ENCODE results near the gene GALNT2.

GALNT2 gene

DNA sequence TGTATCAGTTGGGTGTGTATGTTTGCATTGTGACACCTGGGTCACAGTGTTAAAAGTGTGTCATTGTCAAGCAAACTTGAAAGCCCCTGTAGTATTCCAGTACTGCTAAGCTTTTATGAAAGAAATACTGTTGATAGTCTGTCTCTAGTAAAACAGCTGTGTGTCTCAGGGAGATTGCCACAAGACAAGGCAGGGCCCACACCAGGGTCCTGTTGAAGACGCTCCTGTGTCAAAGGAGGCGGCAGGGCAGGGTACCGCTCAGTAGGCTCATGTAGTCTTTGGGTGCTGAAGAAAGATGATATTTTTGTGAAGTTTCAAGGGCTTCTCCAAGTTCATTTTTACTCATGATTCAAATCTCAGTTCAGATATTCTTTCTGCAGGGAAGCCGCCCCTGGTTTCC is 132.5 kb downstream of the GALNT2 start:
- no peak overlapping the region for H2AFZ ChIP-seq (ENCODE audit: low read length, unreplicated experiment)

DNA sequence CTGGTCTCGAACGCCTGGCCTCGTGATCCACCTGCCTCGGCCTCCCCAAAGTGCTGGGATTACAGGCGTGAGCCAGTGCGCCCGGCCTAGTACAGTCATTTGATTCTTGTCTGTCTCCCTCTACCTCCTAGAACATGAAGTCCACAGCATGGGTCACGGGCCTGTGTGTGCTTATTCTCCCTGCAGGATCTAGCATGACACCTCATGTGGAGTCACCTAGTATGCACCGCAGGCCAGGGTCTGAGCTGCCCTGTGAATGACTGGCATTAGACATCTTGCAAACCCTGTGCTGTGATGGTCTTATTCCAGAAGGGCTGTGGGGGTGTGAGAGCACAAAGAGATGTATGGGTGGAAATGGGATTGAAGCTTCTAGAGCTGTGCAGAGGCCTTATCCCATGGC is 133.2 kb downstream of the GALNT2 start:
- no peak overlapping the region for H2AFZ ChIP-seq (ENCODE audit: low read length, unreplicated experiment)
- no peaks in the 10 kb centered on the region for H3K36me3 ChIP-seq (ENCODE audit: insufficient read depth, low read length)
- no peaks in the 10 kb centered on the region for H3K27me3 ChIP-seq (ENCODE audit: insufficient read depth, low read length)
- H3K4me1 ChIP-seq (ENCODE audit: control insufficient read depth, insufficient read depth, low read length, unreplicated experiment), result no peaks in the 10 kb centered on the region
- H3K79me2 ChIP-seq (ENCODE audit: control insufficient read depth, insufficient read depth, low read length, unreplicated experiment), result peaks cover 13% of the 10 kb centered on the region
- H3K4me3 ChIP-seq (ENCODE audit: low read depth, low read length), result no peak overlapping the region
- no peak overlapping the region for H3K27ac ChIP-seq (ENCODE audit: low read depth, low read length)

More for the DNA sequence above, 132.5 kb downstream of the GALNT2 start:
- Histone ChIP-seq H3K27me3 (ENCODE audit: insufficient read depth, low read length) (no peaks in the 10 kb centered on the region), H3K4me3 (ENCODE audit: low read depth, low read length) (no peak overlapping the region), H3K36me3 (ENCODE audit: insufficient read depth, low read length) (no peaks in the 10 kb centered on the region), H3K79me2 (ENCODE audit: control insufficient read depth, insufficient read depth, low read length, unreplicated experiment) (peaks cover 14% of the 10 kb centered on the region), H3K27ac (ENCODE audit: low read depth, low read length) (no peak overlapping the region), H3K4me1 (ENCODE audit: control insufficient read depth, insufficient read depth, low read length, unreplicated experiment) (no peaks in the 10 kb centered on the region)

GRCh38 chr1:230201445-230201844 is 134.4 kb downstream of the GALNT2 start:
- Histone ChIP-seq H3K79me2 (ENCODE audit: control insufficient read depth, insufficient read depth, low read length, unreplicated experiment) (peaks cover 13% of the 10 kb centered on the region), H3K27ac (ENCODE audit: low read depth, low read length) (no peak overlapping the region), H2AFZ (ENCODE audit: low read length, unreplicated experiment) (no peak overlapping the region), H3K27me3 (ENCODE audit: insufficient read depth, low read length) (no peaks in the 10 kb centered on the region), H3K4me3 (ENCODE audit: low read depth, low read length) (no peak overlapping the region), H3K36me3 (ENCODE audit: insufficient read depth, low read length) (no peaks in the 10 kb centered on the region), H3K4me1 (ENCODE audit: control insufficient read depth, insufficient read depth, low read length, unreplicated experiment) (no peaks in the 10 kb centered on the region)

- Histone ChIP-seq H2AFZ (ENCODE audit: low read length, unreplicated experiment) (no peak overlapping the region), H3K4me3 (ENCODE audit: low read depth, low read length) (no peak overlapping the region), H3K4me1 (ENCODE audit: control insufficient read depth, insufficient read depth, low read length, unreplicated experiment) (peaks cover 15% of the 10 kb centered on the region), H3K27me3 (ENCODE audit: insufficient read depth, low read length) (no peaks in the 10 kb centered on the region), H3K36me3 (ENCODE audit: insufficient read depth, low read length) (no peaks in the 10 kb centered on the region), H3K27ac (ENCODE audit: low read depth, low read length) (no peak overlapping the region), H3K79me2 (ENCODE audit: control insufficient read depth, insufficient read depth, low read length, unreplicated experiment) (peaks cover 9% of the 10 kb centered on the region)
Observed at GRCh38 chr1:230204842-230205241, 137.8 kb downstream of the GALNT2 start.

DNA sequence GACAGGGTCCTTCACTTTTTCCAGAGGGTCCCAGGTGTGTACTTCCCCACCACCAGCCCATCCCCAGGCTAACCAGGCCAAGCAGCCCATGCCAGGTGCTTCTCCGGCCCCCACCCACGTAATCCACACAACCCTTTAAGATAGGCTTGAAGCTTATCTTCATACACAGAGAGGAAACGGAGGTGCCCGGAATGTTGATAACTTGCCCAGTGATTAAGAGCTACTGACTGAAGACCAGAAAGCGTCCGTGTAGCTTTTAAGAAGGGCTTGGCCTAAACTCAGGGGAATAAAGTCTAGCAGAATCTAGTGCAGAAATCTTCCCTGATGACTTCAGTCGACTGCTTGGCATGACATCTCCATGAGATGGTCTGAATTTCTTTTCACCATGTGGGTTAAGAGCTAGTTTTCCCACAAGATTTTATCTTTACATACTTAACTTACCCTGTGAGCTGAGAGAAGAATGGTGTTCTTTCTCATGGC is 138.7 kb downstream of the GALNT2 start:
- Histone ChIP-seq H3K36me3 (ENCODE audit: insufficient read depth, low read length) (no peaks in the 10 kb centered on the region), H3K79me2 (ENCODE audit: control insufficient read depth, insufficient read depth, low read length, unreplicated experiment) (peaks cover 5% of the 10 kb centered on the region), H3K27me3 (ENCODE audit: insufficient read depth, low read length) (no peaks in the 10 kb centered on the region), H3K4me1 (ENCODE audit: control insufficient read depth, insufficient read depth, low read length, unreplicated experiment) (peaks cover 25% of the 10 kb centered on the region), H3K27ac (ENCODE audit: low read depth, low read length) (0 out of 2 replicates have a peak overlapping the region, but pooled peaks have one; percentile 10), H2AFZ (ENCODE audit: low read length, unreplicated experiment) (no peak overlapping the region), H3K4me3 (ENCODE audit: low read depth, low read length) (no peak overlapping the region)

DNA sequence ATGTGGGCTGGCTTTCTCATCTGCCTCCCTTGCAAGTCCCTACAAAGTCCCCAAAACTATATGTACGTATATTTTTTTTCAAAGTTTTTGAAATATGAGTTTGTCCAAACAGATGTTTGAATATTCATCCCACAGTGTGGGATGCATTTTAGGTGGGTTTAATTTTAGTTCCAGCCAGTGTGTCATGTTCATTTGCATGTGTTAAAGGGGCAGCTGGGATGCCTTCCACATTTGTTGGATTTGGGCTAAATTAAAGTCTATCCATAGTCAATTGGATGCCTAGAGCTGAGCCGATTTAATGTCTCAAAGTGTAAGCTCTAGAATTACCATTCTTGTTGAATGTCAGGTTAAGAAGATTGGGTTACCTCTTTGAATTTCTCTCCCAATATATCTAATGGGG is 139.2 kb downstream of the GALNT2 start:
- H3K27me3 ChIP-seq (ENCODE audit: insufficient read depth, low read length), result no peaks in the 10 kb centered on the region
- H3K79me2 ChIP-seq (ENCODE audit: control insufficient read depth, insufficient read depth, low read length, unreplicated experiment), result peaks cover 10% of the 10 kb centered on the region
- no peak overlapping the region for H2AFZ ChIP-seq (ENCODE audit: low read length, unreplicated experiment)
- H3K36me3 ChIP-seq (ENCODE audit: insufficient read depth, low read length), result no peaks in the 10 kb centered on the region
- H3K27ac ChIP-seq (ENCODE audit: low read depth, low read length), result peak overlapping the region; percentile 10; the same call in 1 of the 2 replicates
- H3K4me3 ChIP-seq (ENCODE audit: low read depth, low read length), result no peak overlapping the region
- H3K4me1 ChIP-seq (ENCODE audit: control insufficient read depth, insufficient read depth, low read length, unreplicated experiment), result peaks cover 25% of the 10 kb centered on the region

- Histone ChIP-seq H3K79me2 (ENCODE audit: control insufficient read depth, insufficient read depth, low read length, unreplicated experiment) (peaks cover 14% of the 10 kb centered on the region), H3K36me3 (ENCODE audit: insufficient read depth, low read length) (no peaks in the 10 kb centered on the region), H3K4me1 (ENCODE audit: control insufficient read depth, insufficient read depth, low read length, unreplicated experiment) (peaks cover 25% of the 10 kb centered on the region), H3K27me3 (ENCODE audit: insufficient read depth, low read length) (no peaks in the 10 kb centered on the region), H2AFZ (ENCODE audit: low read length, unreplicated experiment) (no peak overlapping the region), H3K4me3 (ENCODE audit: low read depth, low read length) (no peak overlapping the region), H3K27ac (ENCODE audit: low read depth, low read length) (no peak overlapping the region)
Observed at GRCh38 chr1:230206976-230207375, 139.9 kb downstream of the GALNT2 start.

GRCh38 chr1:230207598-230207997 is 140.6 kb downstream of the GALNT2 start:
- peaks cover 25% of the 10 kb centered on the region for H3K4me1 ChIP-seq (ENCODE audit: control insufficient read depth, insufficient read depth, low read length, unreplicated experiment)
- H3K27ac ChIP-seq (ENCODE audit: low read depth, low read length), result no peak overlapping the region
- H3K27me3 ChIP-seq (ENCODE audit: insufficient read depth, low read length), result no peaks in the 10 kb centered on the region
- H3K4me3 ChIP-seq (ENCODE audit: low read depth, low read length), result no peak overlapping the region
- H3K36me3 ChIP-seq (ENCODE audit: insufficient read depth, low read length), result no peaks in the 10 kb centered on the region
- H3K79me2 ChIP-seq (ENCODE audit: control insufficient read depth, insufficient read depth, low read length, unreplicated experiment), result peaks cover 16% of the 10 kb centered on the region
- no peak overlapping the region for H2AFZ ChIP-seq (ENCODE audit: low read length, unreplicated experiment)

DNA sequence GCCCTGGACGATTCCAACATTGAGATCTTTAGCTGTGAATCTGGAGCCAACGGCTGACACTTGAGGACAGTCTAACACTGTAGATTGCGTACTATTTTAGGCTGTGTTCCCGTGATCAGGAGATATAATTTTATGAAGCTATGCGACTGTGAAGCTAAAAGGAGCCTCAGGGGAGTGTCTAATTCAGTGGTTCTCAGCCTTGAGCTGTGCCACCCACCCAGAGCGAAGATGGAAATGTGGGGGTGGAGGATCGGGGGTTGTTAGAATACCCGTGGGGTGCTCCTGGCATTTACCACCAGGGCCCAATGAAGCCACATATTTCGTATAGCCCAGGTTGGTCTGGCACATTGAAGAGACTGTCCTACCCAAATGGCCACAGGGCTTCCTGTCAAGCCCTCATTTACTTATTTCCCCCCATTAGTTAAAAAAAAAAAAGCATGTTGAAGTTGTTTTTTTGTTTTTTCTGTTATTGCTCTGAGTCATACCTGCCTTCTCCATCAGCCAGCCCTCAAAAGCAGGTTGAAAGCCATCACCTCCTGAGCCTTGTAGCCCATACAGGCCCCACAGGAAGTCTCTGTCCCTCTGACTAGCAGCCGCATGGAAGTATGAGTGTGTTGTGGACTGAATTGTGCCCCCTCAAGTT is 141.7 kb downstream of the GALNT2 start:
- H3K4me3 ChIP-seq (ENCODE audit: low read depth, low read length), result no peak overlapping the region
- peaks cover 4% of the 10 kb centered on the region; the same call in 1 of the 2 replicates for H3K36me3 ChIP-seq (ENCODE audit: insufficient read depth, low read length)
- no peak overlapping the region for H3K27ac ChIP-seq (ENCODE audit: low read depth, low read length)
- peaks cover 25% of the 10 kb centered on the region for H3K4me1 ChIP-seq (ENCODE audit: control insufficient read depth, insufficient read depth, low read length, unreplicated experiment)
- H3K79me2 ChIP-seq (ENCODE audit: control insufficient read depth, insufficient read depth, low read length, unreplicated experiment), result peaks cover 23% of the 10 kb centered on the region
- no peaks in the 10 kb centered on the region for H3K27me3 ChIP-seq (ENCODE audit: insufficient read depth, low read length)
- no peak overlapping the region for H2AFZ ChIP-seq (ENCODE audit: low read length, unreplicated experiment)

DNA sequence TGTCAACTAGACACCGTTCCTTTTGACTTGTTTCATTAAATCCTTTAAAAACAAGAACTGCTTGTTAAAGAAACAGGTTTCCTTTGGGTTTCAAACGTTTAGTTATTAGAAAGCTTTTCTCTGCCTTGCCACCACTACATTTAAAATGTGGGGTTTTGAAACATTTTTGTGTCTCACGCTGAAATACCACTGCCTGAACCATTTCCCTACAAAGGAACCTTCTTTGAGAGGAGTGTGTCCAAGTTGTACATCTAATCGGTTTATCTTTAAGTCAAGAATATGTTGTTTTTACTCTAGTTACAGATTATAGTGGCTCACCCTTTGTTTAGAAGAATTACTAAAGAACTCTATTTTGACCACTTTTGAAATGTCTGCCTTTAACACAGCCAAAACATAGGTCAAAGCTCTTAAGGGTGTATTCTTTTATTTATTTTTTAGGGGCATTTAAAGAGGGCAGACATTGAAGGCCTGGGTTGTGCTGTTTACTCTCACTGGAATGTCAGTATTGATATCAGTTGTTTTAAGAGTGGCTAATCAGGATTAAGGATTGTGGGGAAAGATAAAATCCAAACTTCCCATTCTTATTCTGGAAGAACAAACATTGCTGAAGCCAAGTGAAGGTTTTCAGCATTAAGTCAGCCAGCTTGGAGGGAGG is 143.4 kb downstream of the GALNT2 start:
- H3K27ac ChIP-seq (ENCODE audit: low read depth, low read length), result peak overlapping the region; percentile 35
- H3K27me3 ChIP-seq (ENCODE audit: insufficient read depth, low read length), result no peaks in the 10 kb centered on the region
- H3K36me3 ChIP-seq (ENCODE audit: insufficient read depth, low read length), result peaks cover 4% of the 10 kb centered on the region; the same call in 1 of the 2 replicates
- peaks cover 37% of the 10 kb centered on the region for H3K79me2 ChIP-seq (ENCODE audit: control insufficient read depth, insufficient read depth, low read length, unreplicated experiment)
- no peak overlapping the region for H2AFZ ChIP-seq (ENCODE audit: low read length, unreplicated experiment)
- peaks cover 28% of the 10 kb centered on the region for H3K4me1 ChIP-seq (ENCODE audit: control insufficient read depth, insufficient read depth, low read length, unreplicated experiment)
- peak overlapping the region; percentile 0; the same call in 1 of the 2 replicates for H3K4me3 ChIP-seq (ENCODE audit: low read depth, low read length)

- Histone ChIP-seq H3K4me3 (ENCODE audit: low read depth, low read length) (no peak overlapping the region), H3K4me1 (ENCODE audit: control insufficient read depth, insufficient read depth, low read length, unreplicated experiment) (peaks cover 28% of the 10 kb centered on the region), H3K27me3 (ENCODE audit: insufficient read depth, low read length) (no peaks in the 10 kb centered on the region), H3K36me3 (ENCODE audit: insufficient read depth, low read length) (peaks cover 4% of the 10 kb centered on the region; the same call in 1 of the 2 replicates), H3K27ac (ENCODE audit: low read depth, low read length) (peak overlapping the region; percentile 35), H3K79me2 (ENCODE audit: control insufficient read depth, insufficient read depth, low read length, unreplicated experiment) (peaks cover 41% of the 10 kb centered on the region), H2AFZ (ENCODE audit: low read length, unreplicated experiment) (no peak overlapping the region)
Observed at GRCh38 chr1:230210981-230211336, 143.9 kb downstream of the GALNT2 start.
